DMS 273 (cell line): ENCODE results near the gene ADGRV1.

Experiments used
- DNase-seq: peaks from one replicate; lab custom pipeline; 2025; ENCODE audit not compliant: unreplicated experiment; lab: John Stamatoyannopoulos, UW

ADGRV1 gene, protein sequence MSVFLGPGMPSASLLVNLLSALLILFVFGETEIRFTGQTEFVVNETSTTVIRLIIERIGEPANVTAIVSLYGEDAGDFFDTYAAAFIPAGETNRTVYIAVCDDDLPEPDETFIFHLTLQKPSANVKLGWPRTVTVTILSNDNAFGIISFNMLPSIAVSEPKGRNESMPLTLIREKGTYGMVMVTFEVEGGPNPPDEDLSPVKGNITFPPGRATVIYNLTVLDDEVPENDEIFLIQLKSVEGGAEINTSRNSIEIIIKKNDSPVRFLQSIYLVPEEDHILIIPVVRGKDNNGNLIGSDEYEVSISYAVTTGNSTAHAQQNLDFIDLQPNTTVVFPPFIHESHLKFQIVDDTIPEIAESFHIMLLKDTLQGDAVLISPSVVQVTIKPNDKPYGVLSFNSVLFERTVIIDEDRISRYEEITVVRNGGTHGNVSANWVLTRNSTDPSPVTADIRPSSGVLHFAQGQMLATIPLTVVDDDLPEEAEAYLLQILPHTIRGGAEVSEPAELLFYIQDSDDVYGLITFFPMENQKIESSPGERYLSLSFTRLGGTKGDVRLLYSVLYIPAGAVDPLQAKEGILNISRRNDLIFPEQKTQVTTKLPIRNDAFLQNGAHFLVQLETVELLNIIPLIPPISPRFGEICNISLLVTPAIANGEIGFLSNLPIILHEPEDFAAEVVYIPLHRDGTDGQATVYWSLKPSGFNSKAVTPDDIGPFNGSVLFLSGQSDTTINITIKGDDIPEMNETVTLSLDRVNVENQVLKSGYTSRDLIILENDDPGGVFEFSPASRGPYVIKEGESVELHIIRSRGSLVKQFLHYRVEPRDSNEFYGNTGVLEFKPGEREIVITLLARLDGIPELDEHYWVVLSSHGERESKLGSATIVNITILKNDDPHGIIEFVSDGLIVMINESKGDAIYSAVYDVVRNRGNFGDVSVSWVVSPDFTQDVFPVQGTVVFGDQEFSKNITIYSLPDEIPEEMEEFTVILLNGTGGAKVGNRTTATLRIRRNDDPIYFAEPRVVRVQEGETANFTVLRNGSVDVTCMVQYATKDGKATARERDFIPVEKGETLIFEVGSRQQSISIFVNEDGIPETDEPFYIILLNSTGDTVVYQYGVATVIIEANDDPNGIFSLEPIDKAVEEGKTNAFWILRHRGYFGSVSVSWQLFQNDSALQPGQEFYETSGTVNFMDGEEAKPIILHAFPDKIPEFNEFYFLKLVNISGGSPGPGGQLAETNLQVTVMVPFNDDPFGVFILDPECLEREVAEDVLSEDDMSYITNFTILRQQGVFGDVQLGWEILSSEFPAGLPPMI (N-terminal part only)

DNA sequence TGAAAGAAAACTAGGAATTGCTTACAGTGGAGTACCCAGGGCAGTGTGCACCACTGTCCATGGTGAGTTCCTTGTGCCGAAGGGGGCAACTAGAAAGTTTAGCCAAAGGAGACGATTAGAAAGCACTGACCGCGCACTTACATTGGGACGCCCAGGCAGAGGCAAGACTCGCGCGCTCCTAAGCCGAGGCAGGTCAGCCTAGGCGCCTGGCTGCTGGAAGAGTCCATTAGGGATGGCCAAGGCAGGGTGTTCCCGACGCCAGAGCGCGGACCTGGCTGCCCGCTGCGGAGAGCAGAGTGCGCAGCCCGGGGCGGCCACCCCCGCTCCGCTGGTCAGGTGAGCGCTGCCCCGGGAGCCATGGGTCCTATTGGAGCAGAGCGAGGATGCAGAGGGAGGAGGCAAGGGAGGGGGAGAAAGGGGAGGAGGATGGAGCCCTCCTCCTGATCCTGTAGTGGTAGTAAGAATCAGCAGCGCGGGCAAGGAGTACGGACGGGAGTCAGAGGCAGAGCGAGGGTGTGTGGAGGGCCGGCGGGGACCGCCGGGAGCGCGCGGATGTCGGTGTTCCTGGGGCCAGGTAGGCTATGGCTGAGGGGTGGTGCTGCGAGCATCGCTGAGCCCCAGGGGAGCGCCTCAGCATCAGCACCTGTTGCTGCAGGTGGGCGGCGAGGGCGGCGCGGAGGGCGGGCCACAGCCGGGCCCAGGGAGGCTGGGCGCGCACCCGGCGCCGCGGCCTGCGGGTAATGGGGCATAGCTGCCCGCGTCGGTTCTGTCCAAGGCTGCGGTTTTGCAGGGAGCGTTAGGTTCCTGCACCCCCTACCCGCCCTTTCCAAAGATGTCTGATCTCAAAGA is at the start of gene ADGRV1:
Gene ADGRV1 (plus strand): TSS at position 454 of the 849 bp plus-strand sequence. CDS start 99 bp downstream, at position 553.
- peak; percentile 99 for DNase-seq

DNA sequence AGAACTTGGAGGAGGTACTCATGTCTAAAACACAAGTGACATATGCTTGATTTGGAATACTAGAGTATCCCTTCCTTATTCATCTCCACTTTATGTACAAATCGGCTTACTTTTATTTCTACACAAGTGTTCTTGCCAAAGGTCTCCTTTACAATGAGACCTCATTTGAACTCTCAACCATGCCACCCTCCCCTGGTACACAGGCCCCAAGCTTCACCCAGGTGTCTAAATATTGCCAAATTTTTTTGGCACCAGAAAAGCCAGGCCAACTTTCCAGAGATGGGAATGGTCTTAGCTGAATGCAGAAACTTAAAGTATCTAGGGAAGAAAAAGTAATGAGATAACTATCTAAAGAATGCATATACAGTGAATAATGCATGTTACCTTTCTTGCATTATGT is 48.2 kb upstream of the ADGRV1 start:
- no peak for DNase-seq

DNA sequence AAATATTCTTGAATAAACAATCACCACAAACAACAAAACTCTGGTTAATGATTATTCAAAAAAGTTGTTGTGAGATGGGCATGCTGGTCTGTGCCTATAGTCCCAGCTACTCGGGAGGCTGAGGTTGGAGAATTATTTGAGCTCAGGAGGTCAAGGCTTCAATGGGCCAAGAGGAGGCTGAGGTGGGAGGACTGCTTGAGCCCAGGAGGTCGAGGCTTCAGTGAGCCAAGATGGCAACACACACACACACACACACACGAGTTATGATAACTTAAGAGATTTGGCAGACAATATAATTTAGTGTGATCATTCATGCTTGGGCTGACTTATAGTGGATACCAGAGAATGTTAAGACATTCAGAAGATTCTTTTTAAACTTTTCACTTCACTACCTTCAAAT is 44.1 kb upstream of the ADGRV1 start:
- DNase-seq: no peak

DNA sequence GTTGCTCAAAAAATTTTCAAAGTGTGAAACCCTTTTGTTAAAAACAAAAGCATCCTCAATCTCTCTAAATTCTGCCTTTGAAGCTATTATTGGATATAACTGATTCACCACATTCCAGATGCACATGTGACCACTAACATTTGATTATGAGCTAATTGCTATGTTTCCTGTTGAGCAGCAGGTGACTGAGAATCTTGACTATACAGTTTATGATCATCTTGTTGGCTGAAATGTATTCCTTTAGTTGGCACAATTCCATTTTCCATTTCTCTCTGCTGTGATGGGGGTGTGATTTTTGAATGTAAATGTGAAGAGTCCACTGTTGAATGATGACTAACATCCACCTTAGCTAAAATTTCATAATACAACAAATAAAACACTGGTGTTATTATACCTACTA is 39.9 kb upstream of the ADGRV1 start:
- peak; percentile 24 for DNase-seq

DNA sequence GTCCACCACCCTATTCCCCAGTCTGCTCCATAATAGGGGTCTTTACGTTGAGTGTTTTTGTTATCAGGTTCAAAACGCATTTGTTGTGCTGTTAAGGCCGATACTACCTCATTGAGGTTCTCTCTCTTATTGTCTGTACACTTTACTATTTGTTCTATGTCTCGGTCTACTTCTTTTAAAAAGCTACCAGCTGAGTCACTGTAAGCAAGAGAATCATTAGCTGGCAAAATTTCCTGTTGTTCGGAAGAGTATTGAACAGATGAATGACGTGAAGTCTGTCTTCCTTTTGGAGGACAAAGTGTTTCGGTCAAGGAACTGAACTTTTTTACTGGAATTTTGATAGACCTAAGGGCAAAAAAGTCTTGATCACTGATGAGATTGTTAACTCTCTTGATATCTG is 39.5 kb upstream of the ADGRV1 start:
- no peak for DNase-seq

DNA sequence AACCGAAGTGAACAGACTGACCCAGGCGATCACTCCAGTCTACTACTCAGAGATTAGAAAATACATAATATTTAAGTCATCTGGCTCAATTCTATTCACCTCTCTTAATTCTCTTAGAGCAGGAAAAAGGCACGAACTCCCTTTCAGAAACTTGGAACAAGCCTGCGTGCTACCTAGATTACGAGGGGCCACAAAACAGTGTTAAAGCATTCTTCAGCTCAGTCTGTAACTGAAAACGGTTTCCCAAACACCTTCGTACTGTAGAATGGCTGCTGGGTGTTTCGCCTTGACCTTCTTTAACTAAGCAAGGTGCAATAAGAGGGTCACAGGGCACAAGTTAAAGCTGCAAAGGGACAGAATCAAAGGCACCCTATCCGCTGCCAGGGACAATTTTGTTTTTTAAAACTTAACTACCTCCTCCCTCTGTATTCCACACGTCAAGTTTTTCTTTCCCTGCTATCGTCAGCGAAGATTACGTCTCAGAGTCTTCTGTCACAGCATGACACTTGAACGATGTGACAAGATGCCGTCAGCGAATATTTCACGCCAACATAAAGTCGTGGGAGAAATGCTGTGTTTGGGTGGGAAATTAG is 29.9 kb upstream of the ADGRV1 start:
- peak; percentile 56 for DNase-seq

DNA sequence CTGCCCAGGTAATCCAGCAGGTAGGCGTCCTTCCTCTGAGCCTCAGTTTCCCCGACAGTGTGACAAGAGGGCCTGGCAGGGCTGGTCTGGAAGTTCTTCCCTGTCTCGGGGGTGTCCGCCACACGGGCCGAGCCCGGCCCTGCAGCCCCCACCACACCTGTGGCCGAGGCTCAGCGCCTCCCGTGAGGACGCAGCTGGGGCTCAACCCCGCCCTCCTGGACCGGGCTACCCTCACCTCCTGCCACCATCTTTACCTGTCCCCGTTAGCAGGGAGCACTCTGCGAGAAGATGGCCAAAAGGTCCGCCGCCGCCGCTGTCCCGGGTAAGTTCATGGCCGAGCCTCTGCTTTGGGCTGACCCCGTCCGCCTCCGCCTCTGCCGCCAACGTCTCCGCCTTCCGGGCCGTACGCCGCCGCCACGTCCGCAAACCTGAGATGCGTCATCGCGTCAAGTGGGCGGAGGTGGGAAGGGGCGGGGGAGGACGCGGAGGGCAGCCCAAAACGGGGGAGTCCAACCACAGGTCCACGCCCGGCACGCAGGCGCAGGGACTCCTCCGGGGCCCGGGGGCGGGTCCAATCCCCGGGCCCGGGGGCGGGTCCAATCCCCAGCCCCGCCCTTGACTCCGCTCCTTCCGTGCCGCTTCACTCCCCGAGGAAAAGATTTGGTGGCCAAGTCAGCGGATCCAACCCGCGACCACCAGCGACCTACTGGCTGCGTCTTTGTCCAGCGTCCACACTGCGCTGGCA is 29.2 kb upstream of the ADGRV1 start, which contains the start of gene LYSMD3:
Gene LYSMD3 (minus strand): TSS at position 391 of the 745 bp plus-strand sequence. CDS start 4,295 bp downstream, outside the sequence.
- DNase-seq: peak; percentile 99

DNA sequence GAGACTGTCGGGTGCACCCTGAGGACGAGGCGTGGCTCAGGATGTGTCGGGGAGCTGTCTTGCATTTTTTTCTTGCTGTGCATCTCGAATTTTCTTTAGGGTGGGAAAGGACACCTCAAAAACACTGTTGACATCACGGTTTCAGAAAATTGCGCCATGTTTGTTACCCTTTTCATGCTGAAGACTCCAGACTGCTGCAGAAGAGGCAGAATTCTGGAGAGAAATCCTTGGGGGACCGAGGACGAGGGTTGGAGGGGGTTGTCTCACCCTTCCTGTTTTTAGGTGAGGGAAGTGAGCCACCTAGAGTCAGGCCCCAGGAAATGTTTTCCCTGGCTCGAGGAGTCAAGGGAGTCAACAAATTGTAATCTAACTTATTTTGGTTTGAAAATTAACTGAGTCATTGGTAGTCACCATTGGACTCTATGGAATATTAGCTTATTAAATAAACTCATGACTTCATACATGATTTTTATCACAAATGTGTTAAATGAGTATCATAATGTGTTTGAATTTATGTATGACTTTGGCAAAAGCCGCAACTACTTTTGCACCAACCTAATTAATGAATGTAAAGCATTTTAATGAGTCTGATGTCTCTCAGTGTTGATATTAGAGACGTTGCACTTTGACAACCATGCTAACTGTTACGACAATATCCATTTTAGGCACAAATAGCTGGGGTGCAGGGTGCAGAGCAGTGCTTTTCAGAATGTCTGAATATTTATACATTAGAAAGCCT is 28.5 kb upstream of the ADGRV1 start:
- peak; percentile 90 for DNase-seq

DNA sequence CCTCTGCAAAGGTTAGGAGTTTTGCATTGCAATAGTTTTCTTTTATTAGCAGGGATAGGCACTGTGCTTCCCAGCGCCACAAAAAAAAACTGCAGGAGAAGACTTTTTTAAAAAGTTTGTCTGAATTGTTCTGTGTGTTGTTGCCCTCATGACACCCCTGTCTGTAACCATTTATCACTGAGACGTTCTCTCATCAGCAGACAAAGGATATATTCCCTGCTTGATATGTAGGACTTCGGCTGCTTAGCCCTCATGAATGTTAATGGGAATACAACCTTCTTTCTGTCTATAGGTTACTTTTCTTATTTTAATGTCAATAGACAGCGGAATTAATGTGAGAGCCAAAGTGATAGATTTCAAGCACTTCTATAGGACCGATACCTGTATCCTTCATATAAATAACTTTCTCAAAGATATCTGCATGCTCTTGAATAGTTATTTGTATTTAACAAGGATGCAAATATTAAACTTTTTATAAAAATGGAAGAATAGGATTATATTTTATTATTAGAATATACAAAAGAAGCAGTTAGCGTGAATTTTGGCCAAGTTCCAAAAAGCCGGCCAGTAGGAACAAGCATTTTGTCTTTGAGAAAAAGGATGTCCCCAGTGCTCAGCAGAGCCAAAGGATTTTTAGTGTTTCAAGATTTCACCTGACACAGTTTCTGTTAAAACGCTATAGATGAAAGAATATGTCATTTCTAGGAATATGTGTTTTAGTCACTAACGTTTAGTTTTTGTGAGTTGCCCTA is 27.7 kb upstream of the ADGRV1 start:
- DNase-seq: peak; percentile 50

DNA sequence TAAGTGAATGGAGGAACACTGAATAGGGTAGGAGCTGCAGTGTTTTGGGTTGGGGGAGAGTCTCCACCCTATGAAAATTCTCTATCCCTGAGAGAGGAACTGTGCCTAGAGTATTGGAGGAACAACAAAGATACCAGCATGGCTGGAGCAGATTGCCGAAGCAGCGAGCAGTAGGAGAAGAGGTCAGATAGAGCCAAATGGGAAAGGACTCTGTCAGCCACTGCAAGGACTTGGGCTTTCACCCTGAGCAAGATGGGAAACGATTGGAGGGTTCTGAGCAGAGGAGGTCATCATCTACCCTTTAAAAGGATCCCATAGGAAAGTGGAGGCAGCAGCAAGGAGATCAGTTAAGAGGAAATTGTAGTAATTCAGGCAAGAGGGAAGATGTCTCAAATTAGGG is 24.8 kb upstream of the ADGRV1 start:
- DNase-seq: no peak

DNA sequence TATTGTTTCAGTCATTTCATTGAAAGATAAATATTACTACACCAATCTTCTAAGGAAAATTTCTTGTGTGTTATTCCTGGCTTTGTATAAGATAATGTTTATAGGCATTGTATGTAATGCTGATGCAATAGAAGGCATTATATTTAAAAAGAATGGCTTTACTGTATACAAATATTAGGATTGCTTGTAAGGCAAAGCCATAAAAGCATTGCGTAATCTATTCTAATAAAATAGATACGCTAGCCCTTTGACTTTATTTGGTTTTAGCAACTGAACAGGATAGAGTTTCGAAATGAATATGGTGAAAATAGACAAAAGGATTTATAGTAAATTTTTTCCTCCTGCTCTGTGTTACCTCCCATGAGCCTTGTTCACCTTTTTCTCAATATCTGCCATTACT is 23.7 kb upstream of the ADGRV1 start:
- DNase-seq: no peak

DNA sequence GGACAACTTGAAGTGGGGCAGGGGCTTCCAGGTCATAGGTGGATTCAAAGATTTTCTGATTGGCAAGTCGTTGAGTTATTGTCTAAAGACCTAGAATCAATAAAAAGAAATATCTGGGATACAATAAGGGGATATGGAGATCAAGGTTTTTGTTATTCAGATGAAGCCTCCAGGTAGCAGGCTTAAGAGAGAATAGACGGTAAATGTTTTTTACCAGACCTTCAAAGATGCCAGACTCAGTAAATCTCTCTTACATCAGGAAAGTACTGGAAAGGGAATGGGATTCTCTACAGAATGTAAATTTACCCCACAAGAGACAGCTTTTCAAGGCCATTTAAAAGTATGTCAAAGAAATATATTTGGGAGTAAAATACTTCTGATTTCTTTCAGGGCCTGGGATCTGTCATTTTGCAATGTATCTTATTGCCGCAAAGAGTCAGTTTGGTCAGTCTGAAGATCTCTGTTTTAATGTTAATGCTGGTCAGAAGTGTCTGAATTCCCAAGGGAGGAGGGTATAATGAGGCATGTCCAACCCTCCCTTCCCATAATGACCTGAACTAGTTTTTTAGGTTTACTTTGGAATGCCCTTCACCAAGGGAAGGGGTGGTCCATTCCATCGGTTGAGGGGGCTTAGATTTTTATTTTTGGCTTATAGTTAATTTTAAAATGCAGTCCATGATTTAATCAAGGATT is 15.6 kb upstream of the ADGRV1 start:
- DNase-seq: no peak

DNA sequence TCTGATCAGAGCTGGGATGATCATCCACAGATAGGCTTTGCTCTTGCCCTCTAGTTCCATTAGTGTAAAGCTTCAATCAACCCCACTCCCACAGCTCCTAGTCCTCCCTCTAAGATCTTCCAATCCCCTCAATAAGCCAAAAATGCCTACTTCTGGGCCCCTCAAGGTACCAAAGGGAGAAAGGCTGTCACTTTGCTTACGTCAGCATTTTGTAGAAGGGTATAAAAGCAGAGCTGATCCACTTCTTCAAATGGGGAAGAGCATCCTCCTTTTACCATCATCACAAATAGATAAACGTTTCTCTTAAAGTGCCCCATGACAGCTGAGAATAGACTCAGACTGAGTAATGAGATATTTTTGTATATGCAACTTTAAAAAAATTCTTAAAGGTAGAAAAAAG is 13.1 kb upstream of the ADGRV1 start:
- DNase-seq: no peak

DNA sequence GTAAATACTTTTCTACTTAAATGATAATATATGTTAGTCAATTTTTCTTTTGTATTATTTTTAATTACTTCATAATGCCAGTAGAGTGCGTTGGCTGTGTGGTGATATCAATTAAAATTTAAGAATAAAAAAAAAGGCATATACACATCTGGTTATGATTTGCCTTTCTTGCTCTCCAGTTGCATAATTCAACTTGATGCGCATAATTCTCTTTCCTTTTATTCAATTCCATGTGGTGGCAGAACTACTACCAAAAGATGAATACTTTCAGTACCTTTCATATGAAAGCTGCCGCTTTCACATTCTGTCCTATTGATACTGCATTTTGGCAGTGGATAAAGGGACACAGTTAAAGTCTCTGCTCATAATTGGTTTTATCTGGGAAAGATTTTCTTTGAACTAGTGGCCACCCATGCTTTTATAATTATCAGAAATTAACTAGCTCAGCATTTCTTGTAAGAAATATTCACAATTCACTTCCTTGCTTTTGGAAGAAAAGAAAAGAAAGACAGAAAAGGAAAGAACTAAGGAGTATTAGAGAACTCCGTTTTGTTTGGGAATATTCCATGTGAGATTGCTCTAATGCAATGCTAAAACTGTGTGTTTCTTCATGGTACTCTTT is 12.3 kb upstream of the ADGRV1 start:
- DNase-seq: no peak

DNA sequence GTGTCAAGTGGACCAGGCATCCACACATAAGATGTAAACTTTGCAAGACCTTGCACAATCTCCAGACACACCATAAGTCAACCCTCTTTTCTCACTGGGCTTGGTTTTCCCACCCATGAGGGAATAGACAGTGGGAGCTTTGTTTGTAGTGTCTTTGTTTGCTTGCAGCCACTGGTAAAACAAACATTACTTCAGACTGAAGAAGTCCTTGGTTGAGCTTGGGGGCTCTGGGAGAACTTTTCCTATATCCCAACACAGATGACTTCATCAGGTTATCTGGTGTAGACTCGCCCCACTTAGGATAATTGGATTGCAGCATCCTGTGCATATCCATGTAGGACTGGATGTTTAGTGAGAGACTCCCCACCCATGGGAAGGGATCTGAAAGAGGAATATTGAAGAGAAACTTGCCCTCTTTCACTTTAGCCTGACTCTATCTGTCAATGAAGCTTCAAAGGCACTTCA is 11.5 kb upstream of the ADGRV1 start:
- DNase-seq: no peak

DNA sequence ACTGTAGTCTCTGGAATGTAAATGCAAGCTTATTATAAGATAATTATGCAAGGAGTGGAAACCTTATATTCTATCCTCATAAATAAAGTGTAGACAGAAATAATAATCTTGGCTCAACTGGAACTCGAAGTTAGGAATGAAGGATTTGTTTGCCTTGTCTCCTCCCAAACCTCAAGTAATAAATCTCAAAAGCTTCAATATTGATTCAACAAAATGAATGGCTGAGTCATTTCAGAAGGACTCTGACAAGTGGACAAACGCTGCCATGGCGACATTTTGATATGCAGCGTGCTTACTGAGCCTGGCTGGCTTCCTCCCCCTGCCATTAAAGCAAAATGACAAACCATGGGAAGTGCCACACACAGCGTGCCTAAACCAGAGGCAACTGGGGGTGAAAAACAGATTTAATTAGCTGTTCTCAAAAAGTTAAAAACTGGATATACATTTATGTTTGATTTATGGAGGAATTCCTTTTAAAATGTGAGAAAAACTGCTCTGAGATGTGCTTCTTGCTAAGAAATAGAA is 10.5 kb upstream of the ADGRV1 start:
- DNase-seq: peak; percentile 44
